Upper lobe of right lung (tissue), 1 donor: ENCODE measurements around the gene ASAP2. TPM values are rescaled to one million over a fixed set of nuclear protein-coding genes. Genes with fewer than 3 reads are reported as not detected.
A peak's percentile ranks its signal among the peaks of the same experiment; 100 is the strongest.

Experiments used
- ATAC-seq: fragments of 200-7000 bp; cut with Tn5 transposase; one replicate; pipeline ENCODE4 v1.9.1; 2020; ENCODE audit warnings: mild to moderate bottlenecking, moderate library complexity
- DNase-seq: peaks from one replicate; pipeline ENCODE4 v3.0.0-alpha.2; 2020
- H3K27ac ChIP-seq: fragments of 200-600 bp; one replicate; pipeline ENCODE4 v1.8.0; 2022
- H3K27me3 ChIP-seq: fragments of 200-600 bp; one replicate; pipeline ENCODE4 v1.8.0; 2022; ENCODE audit warnings: mild to moderate bottlenecking
- H3K36me3 ChIP-seq: fragments of 200-600 bp; one replicate; pipeline ENCODE4 v1.8.0; 2022
- H3K4me1 ChIP-seq: fragments of 200-600 bp; one replicate; pipeline ENCODE4 v1.8.0; 2022
- H3K4me3 ChIP-seq: fragments of 200-600 bp; one replicate; pipeline ENCODE4 v1.8.0; 2022; ENCODE audit warnings: mild to moderate bottlenecking
- H3K9me3 ChIP-seq: fragments of 200-600 bp; one replicate; pipeline ENCODE4 v1.8.0; 2022
- intact Hi-C: fragments of 100-400 bp; cut with DNase I; formaldehyde crosslinking; loops from one replicate; pipeline ENCODE4 v1.11.0; 2022
- total RNA-seq: library from RNA; stranded (reverse); fragmentation: NEBNext Ultra II Directional; extraction: Animal tissue kit (Norgen Biotek cat#: 25700); gene quantifications from one replicate; pipeline ENCODE4 v1.2.1, GENCODE V29; 2021
- TF ChIP-seq, protein P1 (sequence below): fragments of 200-600 bp; IDR thresholded peaks from one replicate; pipeline ENCODE4 v1.8.0; 2022; ENCODE audit warnings: antibody characterized with exemption
- donor health status: DM: no; HTN: yes; CAD: no; lungs with severe emphysema.

The ASAP2 gene
- total RNA-seq, 1 donor from 2014 or later: 30.9 TPM

DNA sequence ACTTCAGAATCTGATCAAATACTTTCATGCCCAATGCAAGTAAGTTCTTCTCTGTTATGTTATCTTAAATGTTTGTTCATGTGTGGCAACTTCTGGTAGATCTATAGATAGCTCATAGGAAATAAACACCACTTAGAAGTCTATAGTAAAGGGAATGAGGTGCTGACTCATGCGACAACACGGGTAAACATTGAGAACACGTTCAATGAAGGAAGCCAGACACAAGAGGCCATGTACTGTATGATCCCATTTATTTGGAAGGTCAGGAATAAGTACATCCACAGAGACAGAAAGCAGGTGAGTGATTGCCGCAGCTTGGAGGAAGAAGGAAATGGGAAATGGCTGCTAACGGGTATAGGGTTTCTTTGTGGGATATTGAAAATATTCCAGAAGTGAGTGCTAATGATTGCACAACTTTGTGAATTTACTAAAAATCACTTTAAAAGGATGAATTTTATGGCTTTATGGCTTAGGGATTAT lies 121.3 kb downstream of the ASAP2 start:
- Histone ChIP-seq H3K36me3 (peaks cover 5% of the 10 kb centered on the region), H3K27me3 (no peaks in the 10 kb centered on the region), H3K4me1 (peaks cover 22% of the 10 kb centered on the region), H3K4me3 (no peak overlapping the region), H3K9me3 (no peaks in the 10 kb centered on the region), H3K27ac (no peak overlapping the region)
- TF ChIP-seq, protein P1, sequence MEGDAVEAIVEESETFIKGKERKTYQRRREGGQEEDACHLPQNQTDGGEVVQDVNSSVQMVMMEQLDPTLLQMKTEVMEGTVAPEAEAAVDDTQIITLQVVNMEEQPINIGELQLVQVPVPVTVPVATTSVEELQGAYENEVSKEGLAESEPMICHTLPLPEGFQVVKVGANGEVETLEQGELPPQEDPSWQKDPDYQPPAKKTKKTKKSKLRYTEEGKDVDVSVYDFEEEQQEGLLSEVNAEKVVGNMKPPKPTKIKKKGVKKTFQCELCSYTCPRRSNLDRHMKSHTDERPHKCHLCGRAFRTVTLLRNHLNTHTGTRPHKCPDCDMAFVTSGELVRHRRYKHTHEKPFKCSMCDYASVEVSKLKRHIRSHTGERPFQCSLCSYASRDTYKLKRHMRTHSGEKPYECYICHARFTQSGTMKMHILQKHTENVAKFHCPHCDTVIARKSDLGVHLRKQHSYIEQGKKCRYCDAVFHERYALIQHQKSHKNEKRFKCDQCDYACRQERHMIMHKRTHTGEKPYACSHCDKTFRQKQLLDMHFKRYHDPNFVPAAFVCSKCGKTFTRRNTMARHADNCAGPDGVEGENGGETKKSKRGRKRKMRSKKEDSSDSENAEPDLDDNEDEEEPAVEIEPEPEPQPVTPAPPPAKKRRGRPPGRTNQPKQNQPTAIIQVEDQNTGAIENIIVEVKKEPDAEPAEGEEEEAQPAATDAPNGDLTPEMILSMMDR: no peak
- DNase-seq (no peak), ATAC-seq (no peak)
- intact Hi-C loops: loop anchor here (10.0 kb wide), 1 partner anchor 123 kb away; the partner anchor contains the start of gene ASAP2

DNA sequence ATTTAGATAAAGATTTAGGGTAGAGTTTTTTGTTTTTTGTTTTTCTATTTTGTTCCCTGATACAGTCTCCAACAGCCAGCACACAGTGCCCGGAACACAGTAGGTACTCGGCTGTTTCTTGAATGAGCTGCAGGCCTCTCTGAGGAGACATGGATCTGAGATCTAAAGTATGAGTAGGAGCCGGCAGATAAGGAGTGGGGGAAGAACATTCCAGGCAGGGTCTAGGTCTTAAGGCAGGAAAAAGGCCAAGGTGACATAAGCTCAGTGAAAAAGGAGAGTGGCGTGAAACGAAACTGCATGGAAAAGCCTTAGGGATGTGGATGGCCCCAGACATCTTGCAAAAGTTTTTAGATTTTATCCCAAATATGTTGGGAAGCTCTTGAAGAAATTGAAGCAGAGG lies 122.3 kb downstream of the ASAP2 start:
- Histone ChIP-seq H3K36me3 (no peaks in the 10 kb centered on the region), H3K4me1 (peaks cover 22% of the 10 kb centered on the region), H3K4me3 (no peak overlapping the region), H3K9me3 (no peaks in the 10 kb centered on the region), H3K27me3 (no peaks in the 10 kb centered on the region), H3K27ac (no peak overlapping the region)
- intact Hi-C loops: loop anchor here (10.0 kb wide), 1 partner anchor 124 kb away; the partner anchor contains the start of gene ASAP2
- no peak for ATAC-seq
- DNase-seq: no peak
- TF ChIP-seq, protein P1: no peak

DNA sequence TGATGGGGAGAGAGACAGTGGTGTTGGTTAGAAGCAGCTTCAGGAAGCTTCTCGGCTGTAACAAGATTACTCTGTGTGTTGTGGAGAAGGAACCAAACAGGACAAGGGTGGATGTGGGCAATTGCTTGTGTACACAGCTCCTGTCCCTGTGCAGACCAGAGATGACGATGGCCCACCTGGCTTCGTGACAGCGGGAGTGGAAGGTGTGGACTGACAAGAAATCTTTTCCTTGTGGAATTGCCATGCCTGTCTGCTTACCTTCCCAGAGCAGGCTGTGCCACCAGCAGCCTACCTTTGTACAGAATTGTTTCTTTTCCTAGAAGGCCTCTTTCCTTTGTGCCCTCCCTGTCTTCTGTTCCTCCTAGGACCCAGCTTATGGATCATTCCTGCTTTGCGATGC lies 122.9 kb downstream of the ASAP2 start:
- Histone ChIP-seq H3K4me1 (peaks cover 22% of the 10 kb centered on the region), H3K9me3 (no peaks in the 10 kb centered on the region), H3K4me3 (no peak overlapping the region), H3K27me3 (no peaks in the 10 kb centered on the region), H3K27ac (no peak overlapping the region), H3K36me3 (no peaks in the 10 kb centered on the region)
- intact Hi-C loops: loop anchor here (10.0 kb wide), 1 partner anchor 125 kb away; the partner anchor contains the start of gene ASAP2
- ATAC-seq (no peak), DNase-seq (no peak)
- TF ChIP-seq, protein P1: no peak

DNA sequence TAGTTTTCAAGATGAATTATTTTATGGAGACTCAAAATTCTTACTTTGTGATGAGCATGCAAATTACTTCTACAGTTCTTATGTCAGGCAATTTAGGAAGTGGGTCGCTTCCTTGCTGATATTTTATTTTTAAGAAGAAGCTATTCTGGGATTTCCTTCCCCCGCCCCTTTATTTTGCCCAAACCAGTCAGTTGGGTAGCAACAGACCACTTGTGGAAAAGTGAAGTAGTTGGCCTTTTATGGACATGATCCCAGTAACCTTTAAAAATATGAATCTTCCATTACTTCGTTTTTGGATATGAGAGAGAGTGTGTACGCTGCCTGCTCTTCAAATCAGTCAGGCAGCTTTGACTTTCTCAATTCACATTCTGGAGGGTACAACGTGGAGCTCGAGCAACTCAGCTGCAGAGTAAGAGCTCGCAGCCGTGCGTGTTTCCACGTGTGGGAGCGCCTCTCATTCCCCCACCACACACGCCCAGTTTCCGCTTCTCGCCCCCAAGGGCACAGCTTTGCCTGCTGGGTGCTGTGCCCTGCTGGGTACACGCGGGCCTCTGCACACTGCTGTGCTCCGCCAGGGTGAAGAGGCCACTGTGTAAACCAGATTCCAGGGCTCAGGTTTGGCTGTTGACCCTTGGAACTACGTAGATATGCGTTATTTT lies 124.1 kb downstream of the ASAP2 start:
- Histone ChIP-seq H3K4me3 (no peak overlapping the region), H3K4me1 (peaks cover 22% of the 10 kb centered on the region), H3K27ac (peak overlapping the region; percentile 19), H3K36me3 (peaks cover 2% of the 10 kb centered on the region), H3K27me3 (no peaks in the 10 kb centered on the region), H3K9me3 (no peaks in the 10 kb centered on the region)
- TF ChIP-seq, protein P1: no peak
- ATAC-seq (peak; percentile 65), DNase-seq (no peak)
- intact Hi-C loops: no loop called here

DNA sequence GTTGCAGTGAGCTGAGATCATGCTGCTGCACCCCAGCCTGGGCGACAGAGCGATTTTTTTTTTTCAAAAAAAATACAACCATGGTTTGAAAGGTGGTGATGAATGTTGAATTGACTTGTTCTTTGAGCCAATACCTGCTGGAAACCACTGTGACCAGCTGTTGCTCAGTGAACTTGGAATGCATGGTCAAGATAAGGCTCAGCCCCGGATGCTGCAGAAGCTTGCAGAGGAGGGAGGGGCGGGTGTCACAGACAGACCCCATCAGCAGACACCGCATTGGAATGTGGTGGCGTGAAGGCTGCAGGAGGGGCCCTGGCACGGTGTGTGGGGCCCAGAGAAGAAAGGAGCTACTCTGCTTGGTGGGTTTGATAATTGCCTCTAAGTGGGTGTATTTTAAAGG lies 125.1 kb downstream of the ASAP2 start:
- Histone ChIP-seq H3K27me3 (no peaks in the 10 kb centered on the region), H3K27ac (no peak overlapping the region), H3K4me3 (no peak overlapping the region), H3K4me1 (peaks cover 22% of the 10 kb centered on the region), H3K36me3 (peaks cover 5% of the 10 kb centered on the region), H3K9me3 (no peaks in the 10 kb centered on the region)
- ATAC-seq: peak; percentile 12
- no peak for DNase-seq
- TF ChIP-seq, protein P1: no peak
- intact Hi-C loops: no loop called here
